ENCODE results near the gene TNFRSF9. TPM values are rescaled to one million over a fixed set of nuclear protein-coding genes. Genes with fewer than 3 reads are reported as not detected.

The TNFRSF9 gene
- total RNA-seq, 1 donor from 2014 or later, result not detected

DNA sequence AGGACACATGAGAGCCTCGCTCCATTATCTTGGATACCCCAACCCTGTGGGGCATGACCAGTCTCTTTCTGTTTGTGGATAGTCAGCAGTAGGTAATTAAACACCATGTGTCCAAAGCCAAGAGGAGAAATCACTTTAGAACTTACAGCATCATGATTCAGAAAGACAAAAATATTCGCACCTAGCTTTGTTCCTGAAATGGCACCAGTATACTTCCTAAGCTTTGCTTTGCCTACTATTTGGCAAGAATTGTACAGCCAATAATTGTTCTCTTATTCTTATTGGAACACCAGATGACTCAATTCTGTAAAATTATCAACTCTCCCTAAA, 24.2 kb downstream of the TNFRSF9 start:
- DNase-seq, result no peak

- no peak for DNase-seq
Observed at GRCh38 chr1:7915826-7916500, 24.7 kb downstream of the TNFRSF9 start.

GRCh38 chr1:7912743-7913557, 27.7 kb downstream of the TNFRSF9 start:
- DNase-seq, result no peak

DNA sequence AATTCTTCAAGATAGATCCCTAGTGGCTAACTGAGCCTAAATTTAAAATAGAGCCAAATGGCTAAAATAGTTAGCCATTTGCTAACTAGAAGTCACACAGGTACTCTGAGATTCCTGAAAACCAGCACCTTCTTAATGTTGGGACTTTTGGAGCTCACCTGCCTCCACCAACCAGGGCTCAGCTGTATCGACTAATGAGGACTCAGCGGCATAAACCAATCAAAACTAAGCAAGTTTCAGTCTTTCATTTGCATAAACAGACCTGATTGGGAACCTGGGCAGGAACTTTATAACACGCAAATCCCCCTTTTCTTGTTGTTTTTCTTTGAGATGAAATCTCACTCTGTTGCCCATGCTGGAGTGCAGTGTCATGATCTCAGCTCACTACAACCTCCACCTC, 28.5 kb downstream of the TNFRSF9 start:
- no peak for DNase-seq

GRCh38 chr1:7905262-7905661, 35.4 kb downstream of the TNFRSF9 start:
- DNase-seq, result no peak

GRCh38 chr1:7902478-7903085, 38.1 kb downstream of the TNFRSF9 start:
- DNase-seq, result peak; percentile 82

DNA sequence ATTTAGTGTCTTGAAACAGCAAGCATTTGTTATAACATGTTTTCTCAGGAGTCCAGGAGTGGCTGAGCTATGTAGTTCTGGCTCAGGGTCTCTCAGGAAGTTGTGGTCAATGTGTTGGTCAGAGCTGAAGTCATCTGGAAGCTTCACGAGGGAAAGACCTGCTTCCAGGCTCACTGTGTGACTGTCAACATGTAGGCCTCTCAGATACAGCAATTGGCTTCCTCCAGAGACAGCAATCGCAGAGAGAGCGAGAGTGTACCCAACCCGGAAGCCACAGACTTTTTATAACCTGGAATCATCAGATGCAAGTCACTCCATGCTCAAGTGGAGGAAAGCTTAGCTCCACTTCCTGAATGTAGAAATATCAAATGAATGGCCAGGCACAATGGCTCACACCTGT, 40.9 kb downstream of the TNFRSF9 start:
- DNase-seq, result no peak

- no peak for DNase-seq
Observed at GRCh38 chr1:7898962-7899361, 41.7 kb downstream of the TNFRSF9 start.

GRCh38 chr1:7896994-7897393, 43.6 kb downstream of the TNFRSF9 start:
- DNase-seq, result no peak

- DNase-seq, result no peak
Observed at GRCh38 chr1:7893529-7894180, 47.0 kb downstream of the TNFRSF9 start.

DNA sequence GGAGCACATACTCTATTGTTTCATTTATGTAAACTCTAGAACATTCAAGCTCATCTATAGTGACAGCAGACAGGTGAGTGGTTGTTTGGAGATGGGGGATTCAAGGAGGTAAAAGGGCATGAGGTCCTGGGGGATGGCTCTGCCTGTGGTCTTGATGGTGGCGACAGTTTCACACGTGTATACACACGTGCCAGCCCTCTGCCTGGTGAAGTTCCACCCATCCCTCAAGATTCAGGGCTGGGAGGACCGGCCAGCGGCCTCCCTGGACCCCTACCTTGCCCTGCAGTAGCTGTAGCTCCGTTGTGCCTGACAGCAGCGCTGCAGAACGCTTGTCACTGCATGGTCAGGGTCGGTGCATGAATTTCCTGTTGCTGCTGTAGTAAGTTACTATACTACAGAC, 48.8 kb downstream of the TNFRSF9 start:
- DNase-seq, result no peak

DNA sequence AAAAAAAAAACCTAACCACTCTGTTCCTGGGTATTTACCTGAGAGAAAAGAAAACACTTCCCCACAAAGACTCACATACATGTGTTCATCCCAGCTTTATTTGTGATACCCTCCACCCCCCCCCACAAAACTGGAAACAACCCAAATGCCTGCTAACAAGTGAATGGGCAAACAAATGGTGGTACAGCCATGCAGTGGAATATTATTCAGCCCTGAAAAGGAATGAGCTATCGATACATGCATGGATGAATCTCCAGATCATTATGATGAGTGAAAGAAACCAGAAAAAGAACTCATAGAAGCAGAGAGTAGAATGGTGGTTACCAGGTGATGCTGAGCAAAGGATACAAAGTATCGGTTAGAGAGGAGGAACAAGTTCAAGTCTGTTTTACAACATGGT, 49.8 kb downstream of the TNFRSF9 start:
- DNase-seq, result no peak

DNA sequence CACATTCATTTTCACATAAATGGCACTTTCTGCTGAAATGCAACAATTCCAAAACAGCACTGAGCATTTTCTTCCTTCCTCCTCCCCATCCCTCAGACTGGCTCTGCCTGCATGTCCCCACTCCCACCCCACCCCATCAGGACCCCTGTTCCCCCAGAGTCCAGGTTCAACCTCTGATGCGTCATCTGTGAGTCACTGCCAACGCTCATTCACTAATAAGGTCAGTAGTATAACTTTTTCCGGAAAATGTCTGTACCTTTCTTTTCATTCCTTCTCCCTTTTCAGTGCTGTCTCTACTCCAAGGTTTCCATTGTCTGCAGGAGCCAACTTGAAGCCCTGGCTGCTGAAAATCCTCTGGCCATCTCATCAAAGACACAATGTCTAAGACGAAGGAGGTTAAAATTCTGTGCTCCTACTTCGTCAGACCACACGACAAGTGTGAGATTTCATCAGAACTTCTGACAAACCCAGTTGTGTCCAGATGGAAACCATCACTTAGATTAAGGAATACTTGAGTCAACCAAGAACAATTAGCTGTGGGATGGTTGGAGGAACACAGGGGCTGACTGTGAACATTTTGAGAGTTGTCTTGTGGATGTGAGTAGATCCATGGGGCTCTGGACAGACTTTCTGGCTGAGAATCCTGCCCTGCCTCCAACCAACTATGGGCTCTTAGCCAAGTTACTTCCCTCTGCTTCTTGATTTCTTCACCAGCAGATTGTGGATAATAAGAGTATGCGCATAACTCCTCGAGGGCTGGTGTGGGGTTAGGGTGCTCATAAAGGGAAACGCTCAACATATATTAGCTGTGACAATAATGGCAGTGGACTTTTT, 52.2 kb downstream of the TNFRSF9 start:
- no peak for DNase-seq

GRCh38 chr1:7886405-7886745, 54.3 kb downstream of the TNFRSF9 start:
- DNase-seq, result peak; percentile 30

DNA sequence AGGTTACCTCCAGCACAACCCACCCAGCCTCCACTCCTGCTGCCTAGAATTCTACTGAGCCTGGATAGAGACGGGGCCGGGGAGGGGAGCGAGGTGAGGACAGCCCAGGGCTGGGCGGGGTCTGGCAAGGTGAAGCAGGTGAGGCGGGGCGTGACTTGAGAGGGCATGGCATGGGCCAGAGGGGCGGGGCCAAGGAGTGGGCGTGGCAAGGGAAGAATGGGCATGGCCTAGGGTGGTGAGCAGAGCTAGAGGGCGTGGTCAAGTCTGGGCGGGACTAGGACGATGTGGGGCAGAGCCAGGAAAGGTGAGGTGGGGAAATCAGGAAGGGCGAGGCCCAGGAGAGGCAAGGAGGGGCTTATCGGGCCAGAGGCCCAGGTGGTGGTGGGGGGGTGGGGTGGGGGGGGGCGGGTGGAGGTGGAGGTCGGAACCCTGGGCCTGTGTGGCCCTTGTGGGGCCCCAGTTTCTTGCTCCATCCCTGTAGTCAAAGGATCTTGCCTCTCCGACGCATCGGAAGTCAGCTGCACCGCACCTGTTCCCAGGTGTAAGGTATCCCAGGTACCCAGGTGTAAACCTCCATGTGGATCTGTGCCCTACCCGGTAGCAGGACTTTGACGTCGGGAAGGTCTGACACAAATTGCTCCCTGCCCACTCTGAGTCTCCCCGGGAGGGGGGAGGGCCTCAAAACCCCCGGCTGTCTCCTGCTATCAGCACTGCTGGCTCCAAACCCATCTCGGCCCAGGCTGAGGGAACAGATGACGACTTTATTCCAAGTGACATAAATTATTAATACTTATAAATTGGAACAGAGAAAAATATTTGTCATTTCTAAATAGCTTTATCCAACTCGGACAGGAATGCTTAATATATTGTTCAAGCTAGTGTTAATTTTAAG, 54.9 kb downstream of the TNFRSF9 start:
- no peak for DNase-seq

DNA sequence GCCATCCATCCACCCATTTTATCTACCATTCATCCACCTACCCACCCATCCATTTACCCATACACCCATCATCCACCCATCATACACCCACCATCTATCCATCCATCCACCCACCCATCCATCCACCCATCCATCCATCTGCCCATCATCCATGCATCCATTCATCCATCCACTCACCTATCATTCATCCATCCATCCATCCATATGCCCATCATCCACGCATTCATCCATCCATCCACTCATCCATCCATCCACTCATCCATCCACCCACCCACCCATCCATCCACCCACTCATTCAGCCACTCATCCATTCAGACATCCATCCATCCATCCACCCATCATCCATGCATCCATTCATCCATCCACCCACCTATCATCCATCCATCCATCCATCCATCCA, 55.9 kb downstream of the TNFRSF9 start:
- DNase-seq, result no peak

DNA sequence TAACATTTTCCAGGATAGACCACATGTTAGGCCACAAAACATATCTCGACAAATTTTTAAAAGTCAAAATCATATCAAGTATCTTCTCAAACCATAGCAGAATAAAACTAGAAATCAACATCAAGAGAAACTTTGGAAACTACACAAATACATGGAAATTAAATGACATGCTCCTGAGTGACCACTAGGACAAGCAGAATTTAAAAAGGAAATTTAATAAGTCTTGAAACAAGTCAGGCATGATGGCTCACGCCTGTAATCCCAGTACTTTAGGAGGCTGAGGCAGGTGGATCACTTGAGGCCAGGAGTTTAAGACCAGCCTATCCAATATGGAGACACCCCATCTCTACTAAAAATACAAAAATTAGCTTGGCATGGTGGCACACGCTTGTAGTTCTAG, 61.4 kb downstream of the TNFRSF9 start:
- DNase-seq, result no peak

DNA sequence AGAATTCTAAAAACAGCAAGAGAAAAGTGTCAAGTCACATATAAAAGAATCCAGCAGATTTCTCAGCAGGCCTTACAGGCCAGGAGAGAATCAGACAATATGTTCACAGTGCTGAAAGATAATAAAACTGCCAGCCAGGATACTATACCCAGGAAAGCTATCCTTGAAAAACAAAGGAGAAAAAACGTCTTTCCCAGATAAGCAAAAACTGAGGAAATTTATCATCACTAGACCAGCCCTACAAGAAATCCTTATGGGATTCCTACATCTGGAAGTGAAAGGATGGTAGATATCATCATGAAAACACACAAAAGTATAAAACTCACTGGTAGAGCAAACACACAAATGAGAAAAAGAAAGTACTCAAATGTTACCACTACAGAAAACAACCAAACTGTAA, 62.6 kb downstream of the TNFRSF9 start:
- DNase-seq, result no peak

DNA sequence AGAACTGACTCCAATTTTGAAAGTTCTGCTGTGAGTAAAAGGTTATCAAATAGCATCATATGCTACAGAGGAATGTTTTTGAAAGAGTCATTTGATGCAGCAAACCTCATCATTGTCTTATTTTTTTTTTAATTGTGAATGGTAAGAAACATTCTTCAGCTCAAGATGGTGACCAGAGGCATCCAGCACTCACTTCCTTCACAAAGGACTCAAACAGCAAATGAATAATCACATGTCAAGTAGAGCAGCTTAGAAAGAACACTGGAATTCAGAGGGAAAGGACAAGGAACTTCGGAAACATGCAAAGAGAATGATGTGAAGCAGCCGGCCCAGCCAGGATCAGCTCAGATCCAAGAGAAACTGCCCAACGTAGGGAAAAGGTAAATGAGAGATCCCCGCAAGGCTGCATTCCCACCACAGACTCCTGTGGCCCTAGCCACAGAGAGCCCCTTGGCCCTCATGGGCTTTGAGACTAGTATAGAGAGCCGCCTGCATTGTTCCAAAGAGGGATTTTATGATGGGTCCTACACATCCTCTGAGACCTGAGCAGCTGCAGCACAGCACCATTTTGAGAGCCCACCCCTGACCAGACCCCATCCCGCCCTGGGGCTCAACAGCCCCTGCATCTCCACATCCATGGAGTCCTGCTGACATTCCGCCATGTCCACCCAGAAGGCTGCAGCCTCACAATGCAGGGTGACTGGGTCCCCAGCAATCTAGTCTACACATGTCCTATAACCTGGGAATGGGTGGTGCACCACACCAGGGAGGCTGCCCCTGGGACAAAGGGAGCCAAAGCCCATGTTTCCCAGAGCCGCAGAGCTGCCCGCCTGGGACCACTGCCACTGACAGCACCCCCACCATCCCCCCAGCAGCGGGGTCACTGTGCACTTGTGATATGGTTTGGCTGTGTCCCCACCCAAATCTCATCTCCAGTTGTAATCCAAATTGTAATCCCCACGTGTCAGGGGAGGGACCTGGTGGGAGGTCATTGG, 66.5 kb downstream of the TNFRSF9 start:
- DNase-seq, result no peak

DNA sequence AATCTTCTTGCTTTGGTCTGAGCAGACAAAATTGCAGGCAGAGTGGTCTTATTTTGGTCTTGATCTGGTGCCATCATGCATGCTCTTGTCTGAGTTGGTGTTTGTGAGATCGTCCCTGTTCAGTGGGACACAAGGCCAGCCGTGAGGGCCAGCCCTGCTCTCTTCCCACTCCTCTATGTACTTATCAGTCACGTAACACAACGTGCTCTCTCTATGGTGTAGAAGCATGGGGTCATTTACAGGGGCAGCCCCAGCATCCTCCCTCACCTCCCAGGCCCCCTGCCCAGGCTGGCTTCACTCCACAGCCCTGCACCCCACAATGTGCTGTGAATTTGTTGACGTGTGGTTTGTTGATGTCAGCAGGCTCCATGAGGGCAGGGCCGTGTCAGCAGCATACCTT, 69.5 kb downstream of the TNFRSF9 start:
- no peak for DNase-seq

All from tongue (tissue), 2 donors.